Loucy (cell line): Measurements from ENCODE around the gene LBH.

Source experiments
- CTCF ChIP-seq: fragments of 200-600 bp; sonication (generic); conservative IDR thresholded peaks from 2 replicates; pipeline ENCODE4 v1.5.1; 2014; ENCODE audit warnings: mild to moderate bottlenecking, antibody characterized with exemption, low read length
- EZH2phosphoT487 ChIP-seq: fragments of 200-600 bp; IDR thresholded peaks from 2 replicates; pipeline ENCODE4 v1.6.1; 2018; ENCODE audit warnings: antibody characterized with exemption, mild to moderate bottlenecking, moderate library complexity, borderline replicate concordance

- TF ChIP-seq CTCF (no peak), EZH2phosphoT487 (no peak)
These were observed 23.7 kb downstream of the LBH start for GRCh38 chr2:30255026-30255425.
